Measurements from ENCODE around the gene TIE1. TPM values are rescaled to one million over a fixed set of nuclear protein-coding genes. Genes with fewer than 3 reads are reported as not detected.

Gene TIE1
- total and polyA plus RNA-seq, 3 donors from 2014 or later: 10.5 to 16.8 (median 10.9) TPM

DNA sequence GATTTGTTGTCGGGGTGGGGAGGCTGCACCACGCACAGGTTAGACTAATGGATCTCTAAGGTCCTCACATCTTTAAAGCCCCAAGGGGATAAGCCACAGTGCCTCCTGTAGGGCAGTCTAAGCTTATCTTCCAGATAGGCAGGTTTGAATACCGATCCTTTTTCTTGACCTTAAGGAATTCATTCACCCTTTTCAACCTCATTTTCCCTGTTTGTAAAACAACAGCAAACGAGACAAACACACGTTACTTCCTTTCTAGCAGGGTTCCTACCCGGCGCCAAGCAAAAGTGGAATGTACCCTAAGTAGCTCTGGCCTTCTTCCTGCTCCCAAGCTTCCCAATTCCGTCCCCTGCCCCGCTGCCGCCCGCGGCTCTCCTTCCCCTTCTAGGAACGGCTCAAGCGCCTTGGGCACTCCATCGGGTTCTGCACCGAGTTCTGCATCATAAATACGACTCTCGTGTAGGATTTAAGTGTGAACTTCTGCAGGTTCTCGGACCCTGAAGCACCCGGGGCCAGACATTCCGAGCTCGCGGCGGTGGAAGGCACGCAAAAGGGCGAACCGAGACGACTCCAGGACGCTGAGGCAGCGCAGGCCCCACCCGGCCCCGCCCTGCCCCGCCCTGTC is 57.5 kb downstream of the TIE1 start:
- TF ChIP-seq CTCF (IDR thresholded peaks at IDR 0.05): peak in 1 of 3 experiments; percentile 6
- TF ChIP-seq POLR2A (IDR thresholded peaks at IDR 0.05): no peak
- no peaks in the 10 kb centered on the region for H3K4me1 ChIP-seq
- H3K4me3 ChIP-seq: peak overlapping the region; percentile 69 to 74
- DNase-seq: no peak
- H3K36me3 ChIP-seq (ENCODE audit: low read depth, missing control alignments): no peaks in the 10 kb centered on the region
- intact Hi-C loops (cut with DNase I; ENCODE audit: low total_unique reads): no loop called here
- peak overlapping the region; percentile 69 to 84 for H3K27ac ChIP-seq
- WGBS, 2 donors: 1% methylated on average over 18 to 23 of the region's 33 CpGs
- no peaks in the 10 kb centered on the region for H3K9me3 ChIP-seq
- H3K27me3 ChIP-seq: no peaks in the 10 kb centered on the region

GRCh38 chr1:43358746-43359693 is 58.2 kb downstream of the TIE1 start, which contains the start of gene CDC20:
CDC20 (plus strand) TSS chr1:43358981; CDS start chr1:43359216, 235 bp downstream.
- peak; percentile 99 for DNase-seq
- TF ChIP-seq CTCF (IDR thresholded peaks at IDR 0.05) (no peak), POLR2A (IDR thresholded peaks at IDR 0.05) (no peak)
- H3K4me3 ChIP-seq: peak within 1 kb of the TSS; percentile 69 to 74
- intact Hi-C loops (cut with DNase I; ENCODE audit: low total_unique reads): no loop called here
- no peaks in the 10 kb centered on the region for H3K9me3 ChIP-seq
- H3K4me1 ChIP-seq: no peaks in the 10 kb centered on the region
- 1 to 2% methylated on average over 24 to 54 of the region's 59 CpGs for WGBS, 2 donors
- H3K27me3 ChIP-seq: no peaks in the 10 kb centered on the region
- H3K36me3 ChIP-seq (ENCODE audit: low read depth, missing control alignments): no peaks in the 10 kb centered on the region
- H3K27ac ChIP-seq: peak within 1 kb of the TSS; percentile 69 to 84

GRCh38 chr1:43359696-43360095 is 58.9 kb downstream of the TIE1 start:
- H3K9me3 ChIP-seq: no peaks in the 10 kb centered on the region
- H3K27me3 ChIP-seq: no peaks in the 10 kb centered on the region
- no peaks in the 10 kb centered on the region for H3K36me3 ChIP-seq (ENCODE audit: low read depth, missing control alignments)
- WGBS, 2 donors: 30 to 39% methylated on average over 11 of the region's 11 CpGs
- peak overlapping the region; percentile 69 to 74 for H3K4me3 ChIP-seq
- DNase-seq: no peak
- TF ChIP-seq CTCF (IDR thresholded peaks at IDR 0.05): no peak
- no peak for TF ChIP-seq POLR2A (IDR thresholded peaks at IDR 0.05)
- no peaks in the 10 kb centered on the region for H3K4me1 ChIP-seq
- intact Hi-C loops (cut with DNase I; ENCODE audit: low total_unique reads): no loop called here
- peak overlapping the region in 1 of 2 donors; percentile 84 for H3K27ac ChIP-seq

DNA sequence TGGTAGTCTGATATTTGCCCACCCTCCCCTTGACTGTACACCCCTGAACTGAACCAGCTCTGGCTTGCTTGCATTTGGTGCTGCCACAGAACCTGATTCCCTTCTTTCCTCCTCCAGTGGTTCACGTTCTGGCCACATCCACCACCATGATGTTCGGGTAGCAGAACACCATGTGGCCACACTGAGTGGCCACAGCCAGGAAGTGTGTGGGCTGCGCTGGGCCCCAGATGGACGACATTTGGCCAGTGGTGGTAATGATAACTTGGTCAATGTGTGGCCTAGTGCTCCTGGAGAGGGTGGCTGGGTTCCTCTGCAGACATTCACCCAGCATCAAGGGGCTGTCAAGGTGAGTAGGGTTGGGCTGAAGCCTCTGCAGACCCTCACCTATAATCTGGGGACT is 59.8 kb downstream of the TIE1 start:
- 73 to 86% methylated on average over 2 to 4 of the region's 4 CpGs for WGBS, 2 donors
- H3K27me3 ChIP-seq: no peaks in the 10 kb centered on the region
- no peak for DNase-seq
- H3K9me3 ChIP-seq: no peaks in the 10 kb centered on the region
- TF ChIP-seq CTCF (IDR thresholded peaks at IDR 0.05) (no peak), POLR2A (IDR thresholded peaks at IDR 0.05) (no peak)
- H3K27ac ChIP-seq: no peak overlapping the region
- H3K4me3 ChIP-seq: no peak overlapping the region
- no peaks in the 10 kb centered on the region for H3K4me1 ChIP-seq
- no peaks in the 10 kb centered on the region for H3K36me3 ChIP-seq (ENCODE audit: low read depth, missing control alignments)
- intact Hi-C loops (cut with DNase I; ENCODE audit: low total_unique reads): no loop called here
